ENCODE measurements around the gene OCA2.

DNA sequence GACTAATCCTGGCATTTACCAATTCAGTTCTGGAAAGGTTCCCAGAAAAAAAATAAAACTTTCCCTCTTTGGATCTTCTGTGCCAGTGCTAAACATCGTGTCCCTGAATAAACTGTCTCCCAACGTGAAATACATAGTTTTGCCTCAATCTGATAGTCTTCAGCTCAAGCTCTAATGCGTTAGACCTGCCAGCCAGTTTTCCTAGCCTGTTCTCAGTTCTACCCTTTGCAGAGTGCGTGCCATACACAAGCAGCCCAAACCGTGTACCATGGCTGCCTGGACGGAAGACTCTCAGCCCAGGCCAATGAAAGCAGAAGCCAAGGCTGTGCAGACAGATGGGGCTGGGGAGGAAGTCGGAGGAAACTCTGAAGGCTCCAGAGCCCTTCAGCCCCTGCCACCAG, 11.4 kb upstream of the OCA2 start:
- TF ChIP-seq CTCF (conservative IDR thresholded peaks at IDR 0.05; ENCODE audit: low read length) (no peak), EZH2phosphoT487 (IDR thresholded peaks at IDR 0.05; ENCODE audit: borderline replicate concordance) (no peak)

All from Loucy (cell line).